HPDE6-E6E7 (cell line): ENCODE data around the gene MCTP2.

Experiments used
- DNase-seq: peaks from one replicate; pipeline ENCODE4 v3.0.0; 2011; ENCODE audit warnings: missing footprints; ENCODE audit errors: extremely low spot score

Gene MCTP2

DNA sequence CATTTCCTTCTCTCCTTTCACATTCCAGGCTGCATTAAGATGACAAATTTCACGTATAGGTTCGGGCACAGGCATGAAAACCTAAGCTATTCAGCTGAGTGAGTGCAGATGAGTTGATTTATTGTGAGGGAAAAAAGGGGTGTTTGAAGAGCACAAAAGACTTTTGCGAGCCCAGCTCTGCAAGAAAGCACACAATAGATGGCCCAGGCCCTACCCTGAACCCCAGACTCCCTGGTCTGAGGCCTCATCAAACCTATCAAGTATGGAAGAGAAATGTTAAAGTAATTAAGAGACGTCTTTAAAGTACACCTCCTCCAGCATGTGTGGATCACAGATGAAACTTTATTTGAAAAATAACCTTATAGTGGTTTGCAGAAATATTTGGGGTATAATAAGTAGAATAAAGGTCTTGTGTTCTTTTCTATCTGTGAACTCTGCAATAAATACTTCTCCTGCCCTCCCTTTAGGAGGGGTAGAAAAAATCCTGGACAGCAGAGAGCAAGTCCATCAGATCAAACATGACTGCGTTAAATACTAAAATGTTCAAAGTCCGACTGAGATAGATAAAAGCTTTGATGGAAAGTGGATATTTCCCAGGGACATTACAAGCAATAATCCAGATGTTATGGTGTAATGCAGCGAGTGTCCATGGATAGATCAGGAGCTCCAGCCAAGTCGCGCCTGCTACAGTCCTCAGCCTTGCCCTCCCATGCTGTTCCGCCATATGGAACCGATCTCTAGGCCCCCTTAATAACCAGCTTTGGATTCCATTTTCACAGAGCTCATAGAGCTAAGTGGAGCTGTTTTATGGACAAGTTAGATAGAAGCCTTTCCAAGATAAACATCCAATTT lies 121.5 kb downstream of the MCTP2 start:
- no peak for DNase-seq

DNA sequence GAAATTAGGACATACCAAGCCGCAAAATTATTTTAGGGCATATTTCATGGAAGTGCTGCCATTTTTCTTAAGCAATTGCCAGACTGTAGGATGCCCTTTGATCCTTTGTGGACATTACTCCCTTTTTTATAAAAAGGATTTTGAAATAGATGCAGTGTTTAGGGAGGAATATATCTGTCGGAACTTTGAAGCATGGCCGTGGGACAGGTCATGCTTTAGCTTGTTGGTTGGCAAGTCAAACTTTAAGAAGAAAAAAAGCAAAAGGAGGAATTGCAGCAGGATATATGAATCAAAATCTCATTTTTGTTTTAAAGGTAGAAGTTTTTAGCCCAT lies 122.1 kb downstream of the MCTP2 start:
- no peak for DNase-seq

DNA sequence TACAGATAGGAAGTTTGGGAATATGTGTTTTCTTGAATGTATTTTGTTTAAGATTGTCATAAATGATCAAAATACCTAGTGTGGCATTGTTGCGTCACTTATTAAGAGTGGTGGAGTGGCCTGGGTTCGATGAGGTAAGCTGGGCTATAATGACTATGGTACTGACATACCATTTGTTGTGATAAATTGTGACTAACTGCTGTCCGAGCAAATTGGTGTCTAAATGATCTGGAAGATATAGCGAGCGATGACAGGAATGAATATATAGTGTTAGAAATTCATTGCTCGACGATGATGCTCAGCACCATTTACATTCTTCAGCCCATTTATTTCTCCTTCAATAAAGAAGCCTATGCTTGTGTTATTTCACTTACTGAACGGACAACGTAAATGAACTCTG lies 123.3 kb downstream of the MCTP2 start:
- DNase-seq, result no peak

DNA sequence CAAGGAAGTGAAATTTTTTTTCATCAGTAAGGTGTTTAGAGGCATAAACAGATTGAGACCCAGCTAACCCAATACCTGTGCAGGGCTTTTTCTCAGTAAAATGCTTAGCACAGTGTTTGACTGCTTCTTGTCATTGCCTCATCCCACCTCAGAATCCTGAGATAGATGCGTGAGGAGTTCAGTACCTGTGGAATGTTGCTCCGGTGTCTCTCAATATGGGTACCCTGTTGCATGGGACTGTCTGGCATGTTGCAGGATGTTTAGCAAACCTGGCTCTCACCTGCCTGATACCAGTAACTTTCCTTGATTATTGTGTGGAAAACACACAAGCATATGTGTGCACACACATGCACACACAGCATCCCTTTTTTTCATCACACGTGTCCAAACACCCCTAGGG lies 128.4 kb downstream of the MCTP2 start:
- DNase-seq, result no peak

DNA sequence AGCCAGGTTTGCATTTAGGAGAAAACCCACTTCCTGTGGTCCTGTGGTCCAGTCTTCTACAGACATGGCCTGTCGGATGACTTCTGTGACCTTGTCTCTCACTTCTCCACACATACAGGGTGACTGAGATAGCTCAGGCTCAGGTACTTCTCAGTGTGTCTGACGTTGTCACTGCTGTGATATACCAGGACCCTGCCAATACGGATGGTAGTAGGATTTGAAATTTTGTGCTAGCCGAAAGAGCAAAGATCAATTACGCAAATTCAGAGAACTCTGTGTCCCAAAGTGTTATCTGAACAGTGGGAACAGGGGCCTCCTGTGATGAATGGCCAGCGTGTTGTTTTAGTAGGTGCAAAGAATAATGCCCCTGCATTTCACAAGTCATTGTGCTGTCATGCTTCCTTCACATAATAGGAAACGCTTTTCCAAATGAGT lies 128.9 kb downstream of the MCTP2 start:
- DNase-seq, result no peak

DNA sequence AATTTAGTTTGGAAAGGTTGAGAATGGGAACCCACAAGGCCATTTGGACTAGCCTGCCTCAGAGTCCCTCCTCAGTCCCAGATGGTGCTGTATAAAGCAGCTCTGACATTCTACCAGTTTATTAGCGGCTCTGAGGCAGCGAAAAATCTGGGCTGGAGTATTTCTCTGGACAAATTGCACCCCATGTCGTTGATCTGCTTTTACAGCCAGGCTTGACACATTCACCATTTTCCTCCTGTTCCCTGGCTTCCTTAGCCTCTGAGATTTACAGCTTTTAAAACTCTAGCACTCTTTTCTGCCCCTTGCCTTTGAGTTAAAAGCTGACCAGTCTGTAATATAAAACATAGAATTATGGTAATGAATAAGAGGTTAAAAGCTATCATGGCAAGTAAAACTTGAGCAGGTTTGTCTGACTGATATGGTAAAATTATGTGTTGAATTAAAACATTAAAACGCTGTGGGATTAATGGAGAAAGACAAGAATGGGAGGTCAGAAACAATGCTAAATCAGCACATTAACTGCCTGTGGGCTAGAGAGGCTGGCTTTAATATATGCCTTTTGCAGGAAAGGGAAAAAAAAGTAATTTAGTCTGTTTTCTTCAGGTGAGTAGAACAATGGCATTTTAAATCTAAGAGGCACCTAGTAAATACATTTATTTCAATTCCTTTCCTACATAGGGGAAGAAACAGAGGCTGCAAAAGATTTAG lies 131.2 kb downstream of the MCTP2 start:
- no peak for DNase-seq

DNA sequence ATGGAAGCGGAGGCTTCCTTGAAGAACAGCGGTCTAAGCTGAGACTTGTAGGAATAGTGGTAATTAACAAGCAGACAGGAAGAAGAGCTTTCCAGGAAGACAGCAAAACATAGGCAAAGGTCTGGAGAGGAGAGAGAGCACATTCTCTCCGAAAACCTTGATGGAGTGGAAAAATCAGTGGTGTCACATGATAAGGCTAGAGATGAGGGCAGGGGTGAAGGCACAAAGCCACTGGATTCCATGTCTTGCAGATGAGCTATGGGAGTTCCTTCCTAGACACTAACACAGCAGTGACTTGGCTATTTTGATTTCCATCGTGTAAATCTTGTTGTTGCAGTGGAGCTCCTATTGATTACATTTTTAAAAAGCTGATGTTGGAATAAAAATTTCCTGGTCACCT lies 132.0 kb downstream of the MCTP2 start:
- no peak for DNase-seq

DNA sequence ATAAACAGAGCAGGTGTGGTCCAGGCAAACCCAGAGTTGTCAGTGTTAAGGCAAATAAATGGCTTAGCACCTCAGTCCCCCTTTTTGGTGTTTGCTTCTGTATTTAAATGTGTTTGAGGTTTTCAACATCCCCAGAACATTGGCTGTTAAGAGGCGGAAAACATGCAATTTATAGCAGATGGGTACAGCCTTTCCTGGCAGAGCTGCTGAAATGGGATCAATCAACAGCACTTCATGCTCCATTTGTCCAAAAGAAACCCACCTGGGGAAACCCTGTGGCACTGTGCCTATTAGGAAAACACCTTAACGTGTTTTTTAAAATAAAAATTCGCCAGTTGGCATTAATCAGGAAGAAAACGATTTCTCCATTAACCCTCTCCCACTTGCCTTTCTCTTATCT lies 135.4 kb downstream of the MCTP2 start:
- no peak for DNase-seq

DNA sequence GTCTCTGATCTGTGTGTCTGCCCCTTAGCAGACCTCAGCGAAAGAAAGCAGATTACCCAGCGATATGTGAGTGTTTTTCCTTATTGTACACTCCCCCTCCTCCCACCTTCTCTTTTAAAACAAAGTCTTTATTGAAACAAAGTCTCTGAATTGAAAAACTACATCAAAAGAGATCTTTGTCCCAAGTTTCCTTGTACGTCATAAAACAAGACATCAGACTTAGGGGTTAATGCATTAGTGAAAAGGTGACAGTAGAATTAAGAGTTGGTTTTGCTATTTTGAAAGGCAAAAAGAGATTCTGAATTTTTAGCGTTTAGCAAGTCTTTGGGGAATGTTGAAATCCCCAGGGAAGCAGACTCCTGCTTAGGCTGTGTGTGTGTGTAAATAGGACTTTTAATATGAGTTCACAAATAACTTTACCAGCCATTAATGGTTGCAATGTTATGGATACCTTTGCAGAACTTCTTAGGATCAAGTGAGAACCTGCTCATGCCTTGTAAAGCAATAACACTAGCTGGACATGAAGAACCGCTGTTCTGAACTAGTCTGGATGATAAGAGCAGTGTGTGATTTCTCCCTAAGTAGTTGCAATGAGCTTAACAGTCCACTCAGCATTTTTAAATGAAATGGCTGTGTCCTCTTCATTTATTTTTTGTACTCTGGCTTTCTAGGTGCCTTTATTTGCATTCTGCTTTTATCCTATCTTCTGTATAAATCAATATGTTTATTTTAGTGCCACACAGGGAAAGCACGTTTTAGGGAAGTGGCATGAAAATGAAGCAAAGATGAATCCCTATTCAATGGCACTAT lies 136.6 kb downstream of the MCTP2 start:
- DNase-seq, result no peak

DNA sequence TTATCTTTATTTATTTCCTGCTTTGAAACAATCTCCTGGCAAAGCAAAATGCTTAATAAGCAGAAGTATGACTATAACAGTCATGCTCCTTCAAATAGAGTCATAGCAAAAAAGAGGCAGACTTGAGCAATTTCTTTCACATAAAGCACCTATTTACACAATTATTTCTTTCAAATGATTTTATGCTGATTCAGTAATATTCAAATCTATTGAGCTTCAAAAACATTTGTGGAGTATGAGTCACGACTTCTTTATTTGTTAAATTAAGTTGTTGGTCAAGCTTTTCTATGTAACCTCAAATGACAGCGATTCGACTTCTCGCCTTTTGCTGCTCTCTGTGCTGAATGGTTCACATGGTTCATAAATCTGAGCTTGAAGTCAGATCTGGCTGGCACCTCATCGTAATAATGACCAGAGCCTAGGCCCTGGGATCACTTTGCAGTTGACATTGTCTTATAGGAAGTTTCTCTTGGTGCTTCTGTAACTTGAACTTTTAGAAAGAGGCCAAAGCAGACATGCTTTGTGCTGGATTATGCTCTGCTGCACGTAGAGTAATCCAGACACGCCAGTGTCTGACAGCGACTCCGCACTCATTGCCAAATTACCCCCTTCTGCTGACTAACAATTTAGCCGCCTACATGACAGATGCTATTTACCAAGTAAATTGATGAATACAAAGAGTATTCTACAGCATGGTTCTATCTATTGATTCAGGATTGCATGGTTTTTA lies 139.0 kb downstream of the MCTP2 start:
- DNase-seq, result no peak

DNA sequence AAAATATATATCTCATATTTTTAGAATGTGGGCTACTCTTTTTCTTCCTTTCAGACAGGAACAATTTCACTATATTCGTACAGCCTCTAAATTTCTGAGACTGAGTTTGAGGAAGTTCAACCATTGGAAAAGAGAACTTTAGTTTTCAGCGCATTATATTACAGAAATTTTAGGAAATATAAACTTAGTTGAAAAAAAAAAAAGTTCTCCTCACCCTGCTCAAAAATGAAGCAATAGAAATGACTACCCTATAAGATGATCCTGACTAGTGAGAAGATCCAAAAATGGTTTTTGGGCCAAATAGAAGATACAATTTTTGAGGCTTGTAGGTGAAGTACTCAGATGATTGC lies 139.6 kb downstream of the MCTP2 start:
- DNase-seq, result no peak

DNA sequence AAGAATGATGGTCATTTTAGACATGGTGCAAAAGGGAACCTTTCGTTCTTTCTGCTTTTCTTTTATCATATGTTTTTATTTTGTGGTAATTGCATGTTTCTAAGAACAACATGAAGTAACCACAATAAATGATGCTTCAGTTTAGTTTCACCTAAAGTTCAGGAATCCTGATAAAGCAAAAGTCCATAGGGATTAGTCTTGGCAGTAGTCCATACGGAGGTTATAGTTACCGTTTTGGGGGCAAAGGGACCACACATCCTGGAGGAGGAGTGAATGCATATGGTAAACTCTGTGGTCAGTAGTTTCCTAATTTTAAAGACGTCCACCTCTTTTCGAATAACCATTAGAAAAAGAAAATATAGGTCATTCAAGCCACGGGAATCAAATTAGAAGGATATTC lies 141.5 kb downstream of the MCTP2 start:
- no peak for DNase-seq

DNA sequence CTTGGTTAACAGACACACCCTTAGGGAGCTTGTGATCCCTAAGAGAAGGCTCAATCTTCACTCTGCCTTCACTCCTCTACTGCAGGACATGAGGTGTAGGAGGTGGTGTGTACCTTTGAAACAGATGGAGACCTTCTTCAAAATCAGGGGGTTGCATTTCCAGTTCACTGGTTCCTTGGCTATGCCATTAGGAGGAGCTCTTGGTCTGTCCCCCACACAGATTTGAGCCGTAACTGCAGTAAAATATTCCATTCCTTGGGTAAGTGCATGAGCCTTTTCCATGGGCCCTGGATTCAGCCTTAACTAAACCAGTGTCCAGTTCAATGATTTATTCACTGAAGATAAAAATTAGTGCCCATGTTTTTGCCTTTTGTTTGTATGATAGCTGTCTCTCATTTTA lies 144.6 kb downstream of the MCTP2 start:
- DNase-seq, result no peak

DNA sequence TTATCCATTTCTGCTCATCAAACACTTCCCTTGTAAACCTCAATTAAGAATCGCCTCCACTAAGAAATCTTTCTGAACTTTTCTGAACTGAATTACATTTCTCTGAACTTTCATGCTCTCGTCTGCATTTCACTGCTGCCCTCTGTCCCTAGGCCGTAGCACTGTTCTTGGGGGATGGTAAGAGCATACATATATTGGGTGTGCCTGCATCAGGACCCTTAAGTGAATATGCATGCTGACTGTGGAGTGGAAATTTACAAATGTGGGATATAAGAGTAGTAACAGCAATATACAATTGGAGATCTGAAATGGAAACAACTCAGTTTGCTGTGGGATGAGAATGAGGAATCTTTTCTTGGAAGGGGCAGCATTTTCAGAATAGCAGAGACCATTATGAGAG lies 148.6 kb downstream of the MCTP2 start:
- no peak for DNase-seq

DNA sequence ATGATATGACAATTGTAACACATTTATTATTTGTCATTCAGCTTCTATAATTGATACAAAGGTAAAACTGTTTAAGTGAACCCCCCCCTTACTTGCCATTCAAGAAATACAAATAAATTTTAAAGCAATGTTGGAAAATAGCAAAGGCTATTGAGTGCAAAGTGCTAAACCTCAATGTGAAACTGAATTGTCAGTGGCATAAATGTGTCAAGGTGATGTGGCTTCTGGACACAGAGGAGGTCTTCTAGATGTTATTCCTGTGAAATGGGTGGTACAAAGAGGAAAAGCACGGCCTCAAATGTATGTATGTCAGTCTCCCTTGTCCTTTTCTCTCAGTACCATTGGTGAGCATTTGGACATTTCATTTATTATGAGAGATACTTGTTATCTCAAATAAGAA lies 149.4 kb downstream of the MCTP2 start:
- DNase-seq, result no peak

DNA sequence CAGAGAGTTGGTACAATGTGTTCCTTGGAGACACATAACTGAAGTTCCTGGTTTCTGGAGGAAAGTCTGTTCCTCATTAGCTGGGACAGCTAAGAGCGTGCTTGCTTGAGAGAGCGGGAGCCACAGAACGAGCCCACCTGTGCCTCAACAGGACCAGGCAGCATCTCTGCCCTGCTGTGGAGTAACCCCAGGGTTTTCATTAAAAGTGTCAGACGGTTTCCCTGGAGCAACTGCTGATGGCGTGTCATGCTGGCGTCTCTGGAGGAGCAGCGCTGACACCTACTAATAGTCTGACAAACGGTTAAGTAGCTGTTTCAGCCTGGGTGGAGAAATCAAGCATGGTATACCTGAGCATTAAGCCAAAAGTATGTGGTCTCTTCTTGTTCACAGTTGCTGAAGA lies 150.0 kb downstream of the MCTP2 start:
- DNase-seq, result no peak

DNA sequence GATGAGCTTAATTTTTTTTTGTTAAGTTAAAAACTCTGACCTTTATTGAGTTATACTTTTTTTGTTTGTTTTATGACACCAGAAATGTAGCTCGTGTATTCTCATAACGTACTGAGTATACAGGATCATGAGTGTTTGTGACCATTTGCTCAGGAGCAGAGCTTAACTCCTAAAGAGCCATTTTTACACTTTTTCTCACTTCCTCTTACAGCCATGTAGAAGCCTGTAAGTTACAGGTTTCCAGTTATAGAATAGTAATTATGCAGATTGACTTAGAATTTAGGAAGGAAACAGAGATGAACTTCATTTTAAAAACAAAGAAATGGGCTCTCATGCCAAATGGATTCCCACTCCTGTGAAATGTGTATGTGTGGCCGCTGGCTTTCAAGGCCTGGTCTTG lies 151.7 kb downstream of the MCTP2 start:
- no peak for DNase-seq

DNA sequence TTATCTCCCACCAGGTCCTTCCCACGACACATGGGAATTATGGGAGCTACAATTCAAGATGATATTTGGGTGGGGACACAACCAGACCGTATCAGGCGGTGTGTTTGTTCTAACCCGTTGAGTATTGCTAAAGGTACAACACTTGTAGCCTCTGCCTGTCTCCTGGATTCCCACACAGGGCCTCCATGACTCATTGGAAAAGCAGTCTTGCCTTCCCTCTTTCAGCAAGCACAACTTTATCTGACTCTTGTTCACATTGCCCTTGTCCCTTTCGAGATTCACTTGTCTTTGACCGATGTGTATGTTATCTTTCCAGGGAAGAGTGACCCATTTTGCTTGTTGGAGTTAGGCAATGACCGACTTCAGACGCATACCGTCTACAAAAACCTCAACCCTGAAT lies 152.3 kb downstream of the MCTP2 start:
- DNase-seq, result no peak

DNA sequence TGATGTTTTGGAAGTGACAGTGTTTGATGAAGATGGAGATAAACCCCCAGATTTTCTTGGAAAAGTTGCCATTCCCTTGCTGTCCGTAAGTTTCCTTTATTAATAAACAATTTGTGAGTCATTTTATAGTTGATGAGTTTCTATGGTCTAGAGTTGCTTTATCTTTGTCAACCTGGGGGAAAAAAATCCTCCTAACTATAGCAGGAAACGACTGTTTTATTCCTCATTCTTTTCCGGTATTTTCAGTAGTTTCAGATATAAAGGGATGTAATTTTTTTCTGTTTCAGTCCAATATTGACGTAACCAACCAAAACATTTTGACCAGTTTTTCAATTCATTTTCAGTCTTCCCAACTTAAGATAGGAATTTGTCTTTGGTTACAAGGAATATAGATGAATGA lies 154.1 kb downstream of the MCTP2 start:
- DNase-seq, result no peak

DNA sequence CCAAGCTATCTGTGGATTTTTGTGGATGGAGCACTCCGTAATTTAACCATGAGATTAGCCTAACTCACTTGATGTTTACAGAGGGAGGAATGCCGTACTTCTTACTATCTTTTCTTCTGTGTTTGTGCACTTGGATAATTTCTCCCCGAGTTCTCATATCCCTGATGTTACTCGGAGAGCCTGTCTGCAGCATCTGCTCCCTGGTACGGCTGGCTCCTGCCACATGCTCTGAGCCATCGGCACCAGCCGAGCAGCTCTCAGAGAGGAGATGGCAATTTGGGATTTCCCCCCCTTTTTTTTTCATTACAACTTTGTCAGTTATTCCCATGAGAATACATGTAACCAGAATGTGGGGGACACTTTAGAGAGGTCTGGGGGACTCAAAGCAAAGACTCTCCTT lies 155.0 kb downstream of the MCTP2 start:
- DNase-seq, result no peak

DNA sequence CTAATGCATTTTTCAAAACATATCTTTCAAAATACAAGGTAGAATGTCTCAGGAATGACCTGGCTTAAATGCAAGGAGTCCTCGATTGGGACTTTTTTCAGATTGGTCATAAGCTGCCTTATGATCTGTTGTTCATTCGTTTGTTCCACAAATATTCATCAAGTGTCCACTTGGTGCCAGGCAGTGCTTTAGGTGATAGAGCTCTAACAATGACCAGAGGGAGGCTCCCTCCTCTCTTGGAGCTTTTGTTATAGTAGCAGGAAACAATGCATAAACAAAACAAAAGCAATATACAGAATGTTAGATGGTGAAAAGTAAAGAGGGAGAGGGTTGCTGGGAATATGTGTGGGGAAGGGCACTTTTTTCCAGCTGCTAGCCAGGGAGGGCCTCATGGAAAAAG lies 156.1 kb downstream of the MCTP2 start:
- DNase-seq, result no peak

DNA sequence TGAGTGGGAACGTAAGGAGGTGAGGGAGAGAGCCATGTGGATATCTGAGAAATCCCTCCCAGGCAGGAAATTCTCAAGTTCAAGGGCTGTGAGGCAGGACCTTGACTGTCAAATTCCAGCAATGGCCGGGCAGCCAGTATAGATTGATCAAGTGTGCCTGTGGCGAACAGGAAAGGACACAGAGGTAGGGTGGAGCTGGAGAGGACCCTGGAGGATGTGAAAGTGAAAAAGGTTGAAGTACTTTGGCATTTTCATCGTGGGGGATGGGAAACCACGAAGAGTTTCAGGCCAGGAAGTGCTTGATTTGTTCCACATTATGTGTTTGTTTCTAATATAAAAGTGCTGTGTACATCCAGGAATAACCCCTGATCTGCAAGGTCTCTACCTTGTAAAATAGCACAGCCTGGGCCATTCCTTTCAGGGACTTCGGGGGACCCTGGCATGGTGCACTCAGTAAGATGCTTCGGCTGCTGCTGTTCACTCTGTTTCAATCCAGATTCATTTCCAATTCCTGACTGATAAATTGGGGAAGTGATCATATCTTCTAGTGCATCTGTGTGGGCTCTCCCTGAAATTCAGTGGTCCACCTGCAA lies 156.6 kb downstream of the MCTP2 start:
- DNase-seq, result no peak
